ENCODE results near the gene STAG3. TPM values are rescaled to one million over a fixed set of nuclear protein-coding genes. Genes with fewer than 3 reads are reported as not detected.

Gene STAG3
- total RNA-seq, 1 experiment from 2014 or later: 3.3 TPM

DNA sequence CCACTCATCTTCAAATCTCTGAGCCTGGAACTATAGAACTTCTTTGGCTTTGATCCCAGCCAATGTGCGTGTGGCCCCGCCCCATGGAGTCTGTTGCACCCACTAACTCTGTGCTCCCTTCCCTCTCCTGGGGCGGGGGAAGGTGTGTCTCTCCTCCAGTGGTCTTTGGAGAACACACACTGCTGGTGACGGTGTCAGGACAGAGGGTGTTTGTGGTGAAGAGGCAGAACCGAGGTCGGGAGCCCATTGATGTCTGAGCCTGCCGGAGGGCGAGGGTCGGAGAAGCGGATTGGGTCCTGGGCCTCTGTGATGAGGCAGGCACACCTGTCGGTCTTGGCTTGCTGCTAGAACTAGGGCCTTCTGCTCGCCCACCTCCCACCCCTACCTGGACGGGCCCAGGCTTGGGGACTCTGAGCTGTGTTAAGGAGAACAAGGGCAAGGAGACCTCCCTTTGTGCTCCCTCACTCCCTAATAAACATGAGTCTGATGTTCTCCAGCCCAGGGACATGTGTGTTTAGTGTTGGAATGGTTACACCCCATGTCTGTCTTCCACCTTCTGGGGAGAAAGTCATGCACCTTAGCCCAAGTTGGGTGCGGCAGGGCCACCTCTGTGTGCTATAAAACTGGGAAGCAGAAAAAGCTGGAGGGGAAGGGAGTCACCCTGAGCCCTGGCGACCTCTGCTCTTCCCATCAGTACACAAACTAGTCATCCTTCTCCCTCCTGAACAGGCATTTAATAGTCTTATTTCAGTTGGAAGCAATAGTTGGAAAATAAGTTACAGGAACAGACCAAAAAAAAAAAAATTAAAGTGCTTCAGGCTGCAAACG is 23.8 kb upstream of the STAG3 start:
- no peak for DNase-seq (ENCODE audit: low spot score)
- in situ Hi-C loops (cut with HindIII; ENCODE audit: low sequenced_read_pairs): no loop called here

DNA sequence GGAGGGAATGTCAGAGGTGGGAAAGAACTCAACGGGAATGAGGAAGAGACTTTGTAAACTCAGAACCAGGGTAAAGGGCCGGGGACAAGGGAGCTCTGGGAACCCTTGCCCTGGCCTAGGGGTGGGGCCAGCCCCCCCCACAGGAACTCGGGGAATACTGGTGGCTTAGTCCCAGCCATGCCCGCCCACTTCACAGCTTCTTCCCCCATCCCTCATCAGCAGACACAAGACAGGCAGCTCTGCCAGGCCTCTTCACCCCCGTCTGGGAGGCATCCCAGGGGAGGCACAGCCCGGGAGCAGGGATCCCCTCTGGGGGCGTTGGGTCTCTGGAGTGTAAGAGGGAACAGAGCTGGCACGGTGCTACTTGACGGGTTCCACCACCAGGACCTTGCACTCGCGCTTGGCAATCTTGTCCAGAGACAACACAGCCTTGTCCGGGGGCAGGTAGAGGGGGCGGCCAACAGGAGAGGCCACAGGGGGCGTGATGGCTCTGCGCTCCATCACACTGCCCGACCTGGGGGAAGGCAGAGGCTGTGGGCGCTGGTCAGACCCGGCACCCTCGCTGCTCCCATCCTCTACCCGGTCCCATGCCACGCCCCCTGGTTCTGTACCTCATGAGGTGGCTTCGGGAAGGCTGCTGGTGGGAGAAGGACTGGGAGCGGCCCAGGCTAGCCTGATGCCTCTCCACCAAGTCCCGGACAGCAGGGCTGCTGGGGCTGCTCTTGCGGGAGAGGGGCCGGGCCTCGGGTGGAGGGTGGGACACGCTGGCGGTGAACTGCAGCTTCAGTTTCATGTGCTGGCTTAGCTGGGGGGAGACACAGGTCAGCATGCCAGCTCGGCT is 22.8 kb upstream of the STAG3 start:
- no peak for DNase-seq (ENCODE audit: low spot score)
- in situ Hi-C loops (cut with HindIII; ENCODE audit: low sequenced_read_pairs): no loop called here

DNA sequence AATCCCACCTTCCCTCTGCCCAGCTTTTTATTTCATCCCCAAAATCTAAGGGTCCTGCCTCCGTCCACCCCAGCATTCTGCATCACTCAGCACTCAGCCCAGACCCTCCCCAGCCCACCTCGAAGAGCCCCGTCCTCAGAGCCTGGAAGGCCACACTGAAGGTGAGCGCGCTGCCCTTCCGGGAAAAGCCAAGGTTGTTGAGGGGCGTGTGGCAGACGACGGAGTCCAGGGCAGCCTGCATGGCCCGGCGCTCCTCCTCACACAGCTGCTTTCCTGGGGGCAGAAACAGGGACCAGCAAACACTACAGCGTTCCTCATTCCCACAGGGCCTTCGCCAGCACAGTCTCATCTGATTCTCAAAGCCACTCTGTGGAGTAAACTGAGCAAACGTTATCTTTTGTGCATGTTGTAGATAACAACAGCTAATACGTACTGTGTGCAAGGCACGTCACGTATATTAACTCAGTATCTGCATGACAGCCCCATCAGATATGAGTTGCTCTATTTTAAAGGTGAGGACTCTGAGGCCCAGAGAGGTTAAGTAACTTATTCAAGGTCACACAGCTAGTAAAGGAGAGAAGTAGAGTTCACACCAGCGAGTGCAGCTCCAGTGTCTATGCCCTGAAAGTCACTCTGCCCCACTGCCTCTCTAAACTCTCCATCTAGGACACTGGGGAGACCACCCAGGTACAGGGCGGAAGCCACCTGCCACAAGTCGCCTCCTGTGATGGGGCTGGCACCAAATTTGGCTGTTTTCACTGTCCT is 22.0 kb upstream of the STAG3 start:
- DNase-seq (ENCODE audit: low spot score): no peak
- in situ Hi-C loops (cut with HindIII; ENCODE audit: low sequenced_read_pairs): no loop called here

DNA sequence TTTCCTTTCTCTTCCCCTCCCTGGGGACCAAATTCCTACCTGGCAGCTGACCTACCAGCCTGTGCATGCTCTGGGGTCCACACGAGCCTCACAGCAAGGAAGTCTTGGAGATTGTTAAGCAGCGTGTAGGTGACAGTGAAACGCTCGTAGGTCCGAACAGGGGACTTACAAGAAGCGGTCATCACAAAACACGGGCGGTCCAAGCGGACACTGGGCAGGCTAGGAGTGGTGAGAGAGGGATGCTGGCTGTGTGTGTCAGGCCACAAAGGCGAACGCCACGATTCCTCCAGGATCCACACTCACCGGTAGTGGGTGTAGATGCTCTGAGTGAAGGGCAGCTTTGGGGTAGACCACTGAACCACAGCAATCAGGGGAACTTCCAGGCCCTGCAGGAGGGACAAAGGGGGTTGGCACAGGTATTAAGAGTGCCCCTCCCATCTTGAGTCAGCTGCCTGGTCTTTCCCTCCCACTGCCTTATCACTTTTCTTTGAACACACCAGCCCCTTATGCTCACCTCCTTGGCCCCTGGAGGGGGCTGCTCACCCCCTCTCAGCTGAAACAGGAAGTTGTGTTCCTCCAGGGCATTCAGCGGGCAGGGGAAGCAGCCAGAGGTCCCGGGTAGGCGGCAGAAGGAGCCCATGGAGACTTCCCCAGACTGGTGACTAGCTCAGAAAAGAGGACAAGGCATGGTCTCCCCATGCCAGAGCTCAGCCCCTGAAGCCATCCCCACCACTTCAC is 21.2 kb upstream of the STAG3 start:
- no peak for DNase-seq (ENCODE audit: low spot score)
- in situ Hi-C loops (cut with HindIII; ENCODE audit: low sequenced_read_pairs): no loop called here

DNA sequence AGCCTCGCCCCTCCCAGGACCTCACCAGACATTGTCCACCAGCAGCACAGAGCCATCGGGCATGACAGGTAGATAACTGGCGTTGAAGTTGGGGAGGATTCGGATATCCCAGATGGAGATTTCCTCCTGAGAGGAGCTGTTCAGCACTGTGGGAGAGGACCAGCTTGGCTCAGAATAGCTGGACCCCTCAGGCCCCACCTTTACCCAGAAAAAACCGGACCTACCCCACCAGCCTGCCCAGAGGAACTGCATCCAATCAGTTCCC is 20.7 kb upstream of the STAG3 start:
- no peak for DNase-seq (ENCODE audit: low spot score)
- in situ Hi-C loops (cut with HindIII; ENCODE audit: low sequenced_read_pairs): no loop called here

DNA sequence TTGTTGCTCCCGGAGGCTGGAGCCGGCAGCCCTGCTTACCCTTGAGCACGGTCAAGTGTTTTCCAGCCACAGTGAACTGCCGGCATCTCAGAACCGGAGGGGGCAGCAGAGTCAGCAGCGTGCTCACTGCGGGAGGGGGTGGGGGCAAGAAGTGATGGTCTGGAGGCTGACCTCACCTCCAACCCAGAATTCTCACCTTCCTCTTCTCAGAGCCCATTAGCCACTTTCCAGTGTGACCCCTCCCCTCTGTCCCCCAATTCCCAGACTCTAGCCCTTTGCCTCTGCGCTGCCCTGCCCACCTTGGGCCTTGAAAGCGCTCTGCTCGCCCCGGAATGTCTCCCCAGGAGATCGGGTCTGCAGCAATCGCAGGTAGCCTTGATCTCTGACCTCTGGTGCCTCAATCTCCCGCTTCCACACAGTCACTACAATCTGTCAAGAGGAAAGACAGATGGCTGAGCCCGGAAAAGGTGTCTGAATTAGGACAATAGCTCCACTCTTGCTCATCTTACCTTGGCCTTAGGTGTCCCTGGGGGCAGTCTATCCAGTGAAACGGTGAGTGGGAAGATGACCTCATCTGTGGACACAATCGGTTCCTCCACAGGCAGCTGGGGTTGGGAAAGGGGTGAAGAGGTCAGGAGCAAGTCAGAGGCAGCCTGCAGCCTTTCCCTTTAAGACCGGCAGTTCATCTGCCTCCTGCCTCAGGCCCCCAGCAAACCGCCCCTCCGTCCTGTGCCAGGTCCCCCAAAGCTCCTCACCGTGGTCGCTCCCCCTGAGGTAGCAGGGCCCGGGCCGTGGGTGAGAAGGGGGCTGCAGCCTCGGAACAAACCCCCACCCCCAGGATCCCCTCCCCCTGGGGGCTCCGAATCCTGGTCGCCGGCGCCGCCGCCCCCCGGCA is 20.1 kb upstream of the STAG3 start:
- peak; percentile 65 for DNase-seq (ENCODE audit: low spot score)
- in situ Hi-C loops (cut with HindIII; ENCODE audit: low sequenced_read_pairs): no loop called here

DNA sequence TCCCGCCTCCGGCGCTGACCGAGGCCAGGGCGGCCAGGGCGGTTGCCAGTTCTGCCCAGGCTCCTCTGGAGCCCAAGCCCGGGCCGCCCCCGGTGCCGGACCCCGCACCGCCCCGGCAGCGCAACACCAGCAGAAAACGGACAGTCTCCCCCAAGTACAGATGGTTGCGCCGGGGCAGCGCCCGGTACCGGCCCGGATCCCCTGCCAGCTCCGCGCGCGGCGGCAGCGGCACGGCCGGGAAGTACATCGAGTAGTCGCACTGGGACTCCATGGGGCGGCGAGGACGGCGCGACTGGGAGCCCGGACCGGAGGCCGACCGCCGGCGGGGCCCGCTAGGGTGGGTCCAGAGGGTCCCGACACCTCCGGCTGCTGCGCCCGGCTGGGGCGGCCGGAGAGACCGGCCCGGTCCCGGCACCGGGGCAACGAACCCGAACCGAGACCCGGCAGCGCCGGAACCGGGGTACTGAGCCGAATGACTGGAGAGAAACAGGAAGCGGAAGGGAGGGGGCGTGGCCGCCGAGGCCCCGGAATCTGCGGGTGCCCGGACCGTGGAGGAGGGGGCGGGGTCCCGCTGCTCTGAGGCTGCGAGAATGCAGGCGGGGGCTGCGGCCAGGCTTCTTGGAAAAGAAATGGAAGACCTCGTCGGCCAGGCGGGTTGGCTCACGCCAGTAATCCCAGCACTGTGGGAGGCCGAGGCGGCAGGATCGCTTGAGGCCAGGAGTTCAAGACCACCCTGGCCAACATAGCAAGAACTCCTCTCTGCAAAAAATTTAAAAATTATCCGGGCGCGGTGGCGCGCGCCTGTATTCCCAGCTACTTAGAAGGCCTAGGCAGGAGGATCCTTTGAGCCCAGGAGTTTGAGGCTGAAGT is 19.3 kb upstream of the STAG3 start, which contains the start of gene TRAPPC14:
Gene TRAPPC14 (minus strand): TSS at position 495 of the 870 bp plus-strand sequence. CDS start 224 bp downstream, at position 271.
- DNase-seq (ENCODE audit: low spot score): peak; percentile 85
- in situ Hi-C loops (cut with HindIII; ENCODE audit: low sequenced_read_pairs): no loop called here

DNA sequence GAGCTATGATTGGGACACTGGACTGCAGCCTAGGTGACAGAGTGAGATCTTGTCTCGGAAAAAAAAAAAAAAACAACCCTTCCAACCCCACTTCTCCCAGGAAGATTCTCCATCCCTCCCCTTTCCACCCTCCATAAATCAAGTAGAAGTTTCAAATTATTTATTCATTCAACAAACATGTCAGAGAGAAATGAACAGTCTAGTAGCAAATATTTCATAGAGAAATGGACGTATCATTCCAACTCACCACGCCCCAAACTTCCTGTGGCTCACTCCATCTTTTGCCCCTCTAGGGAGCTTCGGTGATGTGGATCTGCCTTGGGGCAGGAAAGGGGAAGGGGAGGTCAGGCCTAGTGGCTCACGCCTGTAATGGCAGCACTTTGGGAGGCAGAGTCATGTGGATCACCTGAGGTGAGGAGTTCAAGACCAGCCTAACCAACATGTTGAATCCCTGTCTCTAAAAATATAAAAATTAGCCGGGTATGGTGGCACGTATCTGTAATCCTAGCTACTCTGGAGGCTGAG is 18.6 kb upstream of the STAG3 start:
- DNase-seq (ENCODE audit: low spot score): no peak
- in situ Hi-C loops (cut with HindIII; ENCODE audit: low sequenced_read_pairs): no loop called here

DNA sequence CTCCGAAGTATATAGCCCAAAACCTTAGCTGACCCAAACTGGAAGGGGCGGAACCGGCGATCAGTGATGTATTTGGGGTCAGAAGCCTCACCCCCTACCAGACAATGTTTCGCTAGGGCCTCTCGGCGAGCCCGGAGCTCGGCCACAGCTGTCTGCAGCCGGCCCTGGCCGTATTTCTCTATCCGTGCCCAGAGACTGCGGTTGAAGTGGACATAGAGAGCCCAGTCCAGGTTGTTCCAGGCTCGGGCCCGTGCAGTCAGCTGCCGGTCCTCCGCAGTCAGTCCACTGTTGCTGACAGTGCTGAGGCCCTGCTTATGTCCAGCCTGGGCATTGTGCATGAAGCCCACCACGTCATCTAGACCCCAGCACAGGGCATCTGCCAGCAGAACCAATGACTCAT is 17.7 kb upstream of the STAG3 start:
- in situ Hi-C loops (cut with HindIII; ENCODE audit: low sequenced_read_pairs): no loop called here
- DNase-seq (ENCODE audit: low spot score): no peak

DNA sequence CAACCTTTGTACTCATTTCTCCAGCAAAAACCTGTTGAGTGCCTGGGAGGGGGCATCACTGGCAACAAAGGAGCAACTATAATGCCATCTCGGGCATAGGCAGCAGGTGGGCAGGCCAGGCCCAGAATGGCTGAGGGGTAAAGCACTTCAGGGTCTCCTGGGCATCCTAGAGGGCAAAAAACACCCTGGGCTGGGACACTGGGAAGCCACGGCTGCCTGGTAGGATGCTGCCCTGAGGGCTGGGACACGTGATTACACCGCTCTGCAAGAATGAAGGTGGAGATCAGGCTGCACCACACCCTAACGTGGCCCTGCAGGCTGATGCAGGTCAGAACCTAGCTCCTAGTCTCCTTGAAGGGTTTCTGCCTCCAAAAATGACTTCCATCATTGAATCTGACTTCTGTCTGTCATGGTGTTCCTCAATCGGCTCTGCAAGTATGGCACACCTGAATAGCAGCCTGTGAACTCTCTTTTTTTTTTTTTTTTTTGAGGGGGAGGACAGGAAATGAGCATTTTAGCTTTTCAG is 14.6 kb upstream of the STAG3 start:
- in situ Hi-C loops (cut with HindIII; ENCODE audit: low sequenced_read_pairs): no loop called here
- no peak for DNase-seq (ENCODE audit: low spot score)

DNA sequence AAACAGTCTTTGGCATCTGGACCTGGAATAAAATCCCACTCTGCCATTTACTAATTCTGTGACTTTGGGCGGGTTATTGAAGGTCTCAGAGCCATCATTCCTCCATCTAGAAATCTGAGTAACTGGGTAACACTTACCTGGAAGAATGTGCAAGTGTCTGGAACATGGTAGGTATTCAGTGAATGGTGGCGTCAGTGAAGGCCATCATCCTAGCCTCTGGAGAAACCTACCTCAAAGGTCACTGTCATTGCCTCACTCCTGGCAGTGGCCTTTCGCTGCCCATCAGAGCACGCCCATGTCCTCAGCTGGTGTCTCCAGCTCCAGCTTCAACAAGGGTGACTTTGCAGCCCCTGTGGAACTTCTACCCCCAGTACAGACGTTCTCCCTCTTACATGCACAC is 13.8 kb upstream of the STAG3 start:
- in situ Hi-C loops (cut with HindIII; ENCODE audit: low sequenced_read_pairs): no loop called here

DNA sequence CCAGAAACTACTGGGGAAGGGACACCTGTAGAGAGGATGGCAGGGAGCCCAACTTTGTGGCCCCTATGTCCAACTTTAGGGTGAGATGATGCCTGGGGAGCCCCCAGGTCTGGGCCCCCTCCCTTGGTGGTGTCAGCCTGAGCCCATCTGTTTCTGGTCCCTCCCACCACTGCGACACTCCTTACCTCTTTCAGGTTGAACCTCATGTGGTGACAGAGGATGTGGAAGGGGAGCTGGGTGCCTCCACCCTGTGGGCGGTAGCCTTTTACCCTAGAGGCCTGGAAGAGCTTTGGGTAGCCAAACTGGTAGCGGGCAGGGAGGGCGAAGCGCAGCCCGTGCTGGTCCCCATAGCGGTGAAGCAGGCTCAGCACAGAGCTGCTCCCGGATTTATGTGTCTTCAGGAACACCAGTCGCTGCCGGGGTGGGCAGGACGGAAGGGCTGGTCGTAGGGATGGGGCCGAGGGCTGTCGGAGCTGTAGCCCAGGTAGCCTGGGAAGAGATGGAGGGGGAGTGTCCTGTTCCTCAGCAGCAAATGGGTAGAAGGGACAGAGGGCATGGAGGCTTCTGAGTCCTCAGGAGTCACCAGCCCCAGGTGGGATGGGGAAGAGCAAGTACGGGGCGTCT is 11.3 kb upstream of the STAG3 start:
- in situ Hi-C loops (cut with HindIII; ENCODE audit: low sequenced_read_pairs): no loop called here
- DNase-seq (ENCODE audit: low spot score): no peak

More for the DNA sequence above, 13.8 kb upstream of the STAG3 start:
- no peak for DNase-seq (ENCODE audit: low spot score)

DNA sequence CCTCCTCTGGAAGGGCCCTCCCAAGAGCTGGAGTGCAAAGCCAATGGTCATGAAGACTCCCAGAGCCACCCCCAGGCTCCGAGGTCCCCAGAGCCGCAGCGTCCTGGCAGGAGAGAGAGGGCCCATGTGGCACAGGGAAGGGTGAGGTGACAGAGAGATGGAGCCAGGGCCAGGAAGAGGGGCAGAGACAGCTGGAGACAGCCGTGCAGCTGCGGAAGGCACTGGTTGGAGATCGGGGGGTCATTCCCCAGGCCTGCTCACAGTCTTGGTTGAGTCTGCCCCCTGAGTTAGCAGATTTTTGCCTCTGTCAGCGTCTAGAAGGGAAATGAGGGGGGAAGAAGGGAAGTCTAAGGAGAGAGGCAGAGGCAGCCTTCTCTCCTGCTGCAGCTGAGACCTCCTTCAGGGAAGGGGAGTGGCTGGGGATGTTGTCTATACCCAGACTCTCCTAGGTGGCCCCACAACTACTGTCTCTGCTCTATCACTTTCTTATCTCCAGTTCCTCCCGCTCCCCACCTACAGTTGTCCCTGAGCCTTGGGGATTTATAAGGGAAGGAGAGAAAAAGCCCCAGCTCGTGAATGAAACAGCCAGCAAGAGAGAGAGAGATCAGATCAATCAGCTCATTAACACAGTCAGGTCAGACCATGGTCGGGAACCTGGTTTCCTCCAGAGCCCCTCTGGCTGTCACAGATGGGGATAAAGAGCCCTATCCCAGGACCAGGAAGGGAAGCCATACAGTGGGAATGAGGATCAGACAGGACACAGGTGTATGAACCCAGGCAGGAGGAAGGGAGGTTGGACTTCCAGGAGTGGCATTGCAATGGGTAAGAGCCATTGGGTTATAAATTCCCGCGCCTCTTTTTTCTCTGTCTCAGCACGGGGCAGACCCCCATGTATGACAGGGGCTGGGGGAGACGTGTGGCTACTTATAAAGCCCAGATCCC is 10.5 kb upstream of the STAG3 start:
- DNase-seq (ENCODE audit: low spot score): no peak
- in situ Hi-C loops (cut with HindIII; ENCODE audit: low sequenced_read_pairs): no loop called here

DNA sequence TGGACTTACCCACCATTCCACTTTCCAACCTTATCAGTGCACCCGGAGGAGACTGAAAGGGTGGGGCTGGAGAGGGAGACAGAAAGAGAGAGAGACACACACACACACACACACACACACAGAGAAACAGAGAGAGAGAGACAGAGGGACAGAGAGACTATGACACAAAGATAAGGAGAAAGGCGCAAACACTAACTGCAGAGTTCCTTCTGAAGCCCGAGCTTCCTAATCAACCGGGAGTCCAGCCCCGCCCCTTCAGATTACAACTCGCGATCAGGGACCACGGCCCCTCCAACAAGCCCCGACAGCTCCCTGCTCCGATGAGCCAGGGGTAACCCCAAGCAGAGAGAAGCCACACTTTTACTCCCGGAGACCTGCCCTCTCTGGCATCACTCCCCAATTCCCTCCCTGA is 9.8 kb upstream of the STAG3 start:
- no peak for DNase-seq (ENCODE audit: low spot score)
- in situ Hi-C loops (cut with HindIII; ENCODE audit: low sequenced_read_pairs): no loop called here

DNA sequence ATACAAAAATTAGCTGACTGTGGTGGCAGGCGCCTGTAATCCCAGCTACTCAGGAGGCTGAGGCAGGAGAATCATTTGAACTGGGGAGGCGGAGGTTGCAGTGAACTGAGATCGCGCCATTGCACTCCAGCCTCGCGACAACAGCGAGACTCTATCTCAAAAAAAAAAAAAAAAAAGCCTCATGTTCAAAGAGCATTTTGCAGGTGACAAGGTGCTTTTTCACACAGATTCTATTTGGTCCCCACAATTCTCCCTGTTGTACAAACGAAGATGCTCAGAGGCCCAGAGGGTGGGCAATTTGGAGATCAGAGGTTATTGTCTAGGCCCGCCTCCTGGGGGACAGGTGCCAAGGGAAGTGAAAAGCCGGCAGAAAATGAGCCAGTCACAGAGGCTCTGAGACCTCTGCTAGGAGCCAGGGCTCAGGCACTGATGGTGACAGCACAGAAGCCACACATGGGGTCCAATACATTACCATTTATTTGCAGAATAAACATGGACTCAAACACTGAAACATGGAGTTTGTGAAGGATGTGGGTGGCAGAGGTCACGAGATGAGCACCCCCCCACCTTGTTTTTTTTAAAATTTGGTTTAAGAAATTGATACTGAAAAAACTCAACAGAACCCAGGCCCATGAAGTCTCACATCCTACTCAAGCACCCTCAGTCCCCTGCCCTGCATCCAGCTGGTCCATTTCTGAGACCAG is 8.4 kb upstream of the STAG3 start:
- no peak for DNase-seq (ENCODE audit: low spot score)

More for the DNA sequence above, 8.4 kb upstream of the STAG3 start:
- in situ Hi-C loops (cut with HindIII; ENCODE audit: low sequenced_read_pairs): no loop called here

Measured in G401 (cell line).